Spleen (tissue), 7 donors: Measurements from ENCODE around the gene GIPC2.

ENCODE experiments used
- POLR2A ChIP-seq, 3 donors: fragments of 450-650 bp; IDR thresholded peaks; one replicate each; pipeline ENCODE4 v1.5.1; 2017; ENCODE audit warnings: antibody characterized with exemption in 3 of 3, mild to moderate bottlenecking in 1 of 3
- TF ChIP-seq, protein P1 (sequence below), 11 experiments: fragments of 200-600 bp in 7 of 11; fragments of 450-650 bp in 4 of 11; sonication (generic) in 4 of 11; IDR thresholded peaks in 8 of 11; conservative IDR thresholded peaks in 3 of 11; 1 replicate in 7 of 11; 2 replicates in 4 of 11; pipeline versions ENCODE4 v1.4.0 to v1.8.0; 2016 to 2021; ENCODE audit warnings: antibody characterized with exemption in 11 of 11, inconsistent platforms in 4 of 11, mild to moderate bottlenecking in 1 of 11
- donor health status: DM: no; HTN: no; CAD: no; lungs with moderate emphysema.
- donor health status: DM: no; HTN: no; CAD: no.
- donor health status: DM: no; HTN: no; CAD: no.

DNA sequence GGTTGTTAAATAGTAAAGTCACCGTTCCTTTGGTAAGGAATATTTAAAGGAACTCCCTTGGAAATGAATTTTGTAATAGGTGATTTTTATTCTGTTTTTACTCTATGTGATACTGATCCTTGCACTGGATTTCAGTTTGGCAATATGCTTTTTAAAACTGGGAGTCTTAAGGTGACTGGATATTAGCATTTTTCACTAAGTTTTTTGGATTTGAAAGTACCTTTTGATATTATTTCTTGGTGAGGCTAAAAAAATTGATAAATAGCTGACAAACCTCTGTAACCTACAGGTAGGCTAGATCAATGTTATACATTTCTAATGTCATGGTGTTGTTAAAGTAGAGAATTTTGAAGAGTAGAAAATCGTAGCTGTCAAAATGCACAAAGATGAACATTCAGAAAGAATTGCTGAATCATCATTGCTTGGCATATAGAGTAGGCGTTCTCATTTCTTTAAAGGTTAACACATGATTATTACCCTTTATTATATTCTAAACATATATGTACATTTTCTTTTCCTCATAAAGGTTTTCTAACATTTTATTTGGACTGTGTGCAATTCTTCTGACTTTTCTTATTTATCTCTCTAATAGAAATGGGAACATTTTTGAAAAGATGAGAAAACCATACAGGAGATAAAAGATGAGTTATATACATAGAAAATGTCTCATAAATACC, 42.6 kb upstream of the GIPC2 start:
- TF ChIP-seq, protein P1, sequence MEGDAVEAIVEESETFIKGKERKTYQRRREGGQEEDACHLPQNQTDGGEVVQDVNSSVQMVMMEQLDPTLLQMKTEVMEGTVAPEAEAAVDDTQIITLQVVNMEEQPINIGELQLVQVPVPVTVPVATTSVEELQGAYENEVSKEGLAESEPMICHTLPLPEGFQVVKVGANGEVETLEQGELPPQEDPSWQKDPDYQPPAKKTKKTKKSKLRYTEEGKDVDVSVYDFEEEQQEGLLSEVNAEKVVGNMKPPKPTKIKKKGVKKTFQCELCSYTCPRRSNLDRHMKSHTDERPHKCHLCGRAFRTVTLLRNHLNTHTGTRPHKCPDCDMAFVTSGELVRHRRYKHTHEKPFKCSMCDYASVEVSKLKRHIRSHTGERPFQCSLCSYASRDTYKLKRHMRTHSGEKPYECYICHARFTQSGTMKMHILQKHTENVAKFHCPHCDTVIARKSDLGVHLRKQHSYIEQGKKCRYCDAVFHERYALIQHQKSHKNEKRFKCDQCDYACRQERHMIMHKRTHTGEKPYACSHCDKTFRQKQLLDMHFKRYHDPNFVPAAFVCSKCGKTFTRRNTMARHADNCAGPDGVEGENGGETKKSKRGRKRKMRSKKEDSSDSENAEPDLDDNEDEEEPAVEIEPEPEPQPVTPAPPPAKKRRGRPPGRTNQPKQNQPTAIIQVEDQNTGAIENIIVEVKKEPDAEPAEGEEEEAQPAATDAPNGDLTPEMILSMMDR (IDR thresholded peaks at IDR 0.05 in 8 of 11, conservative IDR thresholded peaks at IDR 0.05 in 3 of 11), result no peak
- TF ChIP-seq POLR2A (IDR thresholded peaks at IDR 0.05), result no peak
